ENCODE measurements around the gene ZNF536. TPM values are rescaled to one million over a fixed set of nuclear protein-coding genes. Genes with fewer than 3 reads are reported as not detected.

ZNF536 gene
- total RNA-seq, 4 donors from 2014 or later: 0.51 to 1.0 (median 0.77) TPM

- no peak overlapping the region for H3K4me3 ChIP-seq (ENCODE audit: low read depth, poor library complexity, severe bottlenecking)
- intact Hi-C loops (cut with DNase I; ENCODE audit: low total_unique reads): no loop called here
- peak in 1 of 2 donors; percentile 57 for DNase-seq (ENCODE audit: low spot score in 2 of 2)
- TF ChIP-seq POLR2A (IDR thresholded peaks at IDR 0.05) (no peak), CTCF (IDR thresholded peaks at IDR 0.05) (no peak)
- 44 to 62% methylated on average over 11 of the region's 11 CpGs for WGBS, 2 donors
Observed at GRCh38 chr19:30326393-30326710, 45.8 kb upstream of the ZNF536 start.

- peak in 1 of 2 donors; percentile 59 for DNase-seq (ENCODE audit: low spot score in 2 of 2)
- WGBS, 2 donors: 72 to 75% methylated on average over 3 of the region's 3 CpGs
- no peak overlapping the region for H3K4me3 ChIP-seq (ENCODE audit: low read depth, poor library complexity, severe bottlenecking)
- intact Hi-C loops (cut with DNase I; ENCODE audit: low total_unique reads): no loop called here
- TF ChIP-seq CTCF (IDR thresholded peaks at IDR 0.05): no peak
- TF ChIP-seq POLR2A (IDR thresholded peaks at IDR 0.05): no peak
Observed at GRCh38 chr19:30327331-30327730, 44.9 kb upstream of the ZNF536 start.

- 98% methylated on average over 3 of the region's 3 CpGs for WGBS, 2 donors
- no peak overlapping the region for H3K4me3 ChIP-seq (ENCODE audit: low read depth, poor library complexity, severe bottlenecking)
- DNase-seq (ENCODE audit: low spot score in 2 of 2): peak in 1 of 2 donors; percentile 65
- intact Hi-C loops (cut with DNase I; ENCODE audit: low total_unique reads): no loop called here
- TF ChIP-seq CTCF (IDR thresholded peaks at IDR 0.05) (no peak), POLR2A (IDR thresholded peaks at IDR 0.05) (no peak)
Observed at GRCh38 chr19:30328096-30328495, 44.1 kb upstream of the ZNF536 start.

- 73 to 79% methylated on average over 4 of the region's 4 CpGs for whole genome bisulfite sequencing, 2 donors
- no peak overlapping the region for H3K4me3 ChIP-seq (ENCODE audit: low read depth, poor library complexity, severe bottlenecking)
- no peak for TF ChIP-seq POLR2A (IDR thresholded peaks at IDR 0.05)
- no peak for TF ChIP-seq CTCF (IDR thresholded peaks at IDR 0.05)
- intact Hi-C loops (cut with DNase I; ENCODE audit: low total_unique reads): no loop called here
- DNase-seq (ENCODE audit: low spot score in 2 of 2): peak in 1 of 2 donors; percentile 37
Observed at GRCh38 chr19:30330266-30330665, 41.9 kb upstream of the ZNF536 start.

GRCh38 chr19:30332445-30333234 lies 39.5 kb upstream of the ZNF536 start:
- WGBS, 2 donors: 82 to 85% methylated on average over 10 of the region's 10 CpGs
- no peak overlapping the region for H3K4me3 ChIP-seq (ENCODE audit: low read depth, poor library complexity, severe bottlenecking)
- intact Hi-C loops (cut with DNase I; ENCODE audit: low total_unique reads): no loop called here
- peak in 1 of 2 donors; percentile 61 for DNase-seq (ENCODE audit: low spot score in 2 of 2)
- no peak for TF ChIP-seq POLR2A (IDR thresholded peaks at IDR 0.05)
- no peak for TF ChIP-seq CTCF (IDR thresholded peaks at IDR 0.05)
